CD8-positive, alpha-beta memory T cell (primary cell): ENCODE data around the gene AGBL2. TPM values are rescaled to one million over a fixed set of nuclear protein-coding genes. Genes with fewer than 3 reads are reported as not detected.
"Not testable (repeated sequence)": the region's sequence is repeated elsewhere in the genome, so short reads cannot be mapped to it uniquely, and the experiment has no call there.

Experiments used
- CTCF ChIA-PET: fragments of 350-600 bp; sonication (Branson Sonifier 250); formaldehyde crosslinking; loops from one replicate; lab custom pipeline; 2021; ENCODE audit warnings: antibody characterized with exemption; lab: Charles Lee
- POLR2A ChIA-PET: fragments of 350-600 bp; sonication (Branson Sonifier 250); formaldehyde crosslinking; loops from one replicate; lab custom pipeline; 2021; ENCODE audit warnings: antibody characterized with exemption; lab: Charles Lee
- DNase-seq, 5 donors: peaks; one replicate each; pipeline versions ENCODE4 v3.0.0 to v3.0.0-alpha.2; 2020 to 2022; ENCODE audit warnings: mixed read lengths in 1 of 5
- H3K27ac ChIP-seq: one replicate; pipeline ENCODE4 v1.7.0; 2013; ENCODE audit warnings: low read depth, mild to moderate bottlenecking, low read length, moderate library complexity
- H3K27me3 ChIP-seq: 2 replicates; pipeline ENCODE4 v1.7.0; 2013; ENCODE audit warnings: low read length, mild to moderate bottlenecking; ENCODE audit not compliant: insufficient read depth, poor library complexity, severe bottlenecking
- H3K36me3 ChIP-seq: 2 replicates; pipeline ENCODE4 v1.7.0; 2013; ENCODE audit warnings: mild to moderate bottlenecking, low read length, moderate library complexity; ENCODE audit not compliant: insufficient read depth
- H3K4me1 ChIP-seq: 2 replicates; pipeline ENCODE4 v1.7.0; 2013; ENCODE audit warnings: mild to moderate bottlenecking, low read length, moderate library complexity; ENCODE audit not compliant: insufficient read depth
- H3K4me3 ChIP-seq: 2 replicates; pipeline ENCODE4 v1.7.0; 2013; ENCODE audit warnings: mild to moderate bottlenecking, low read length
- H3K9me3 ChIP-seq: 2 replicates; pipeline ENCODE4 v1.7.0; 2013; ENCODE audit warnings: mild to moderate bottlenecking, low read length
- H3K27ac Mint-ChIP-seq, 8 donors: one replicate each; pipeline ENCODE4 v1.8.0; 2020 to 2021; ENCODE audit warnings: mixed read lengths in 8 of 8, mild to moderate bottlenecking in 6 of 8, inconsistent platforms in 3 of 8, moderate library complexity in 3 of 8
- H3K27me3 Mint-ChIP-seq, 2 donors: one replicate each; pipeline ENCODE4 v1.8.0; 2020 to 2021; ENCODE audit warnings: mixed read lengths in 2 of 2, mild to moderate bottlenecking in 1 of 2, moderate library complexity in 1 of 2
- H3K36me3 Mint-ChIP-seq, 3 donors: one replicate each; pipeline ENCODE4 v1.8.0; 2020 to 2021; ENCODE audit warnings: mixed read lengths in 3 of 3, inconsistent platforms in 1 of 3, mild to moderate bottlenecking in 1 of 3
- H3K4me1 Mint-ChIP-seq, 3 donors: one replicate each; pipeline ENCODE4 v1.8.0; 2020 to 2021; ENCODE audit warnings: mixed read lengths in 3 of 3, inconsistent platforms in 1 of 3, mild to moderate bottlenecking in 1 of 3
- H3K4me3 Mint-ChIP-seq, 7 donors: one replicate each; pipeline ENCODE4 v1.8.0; 2020 to 2021; ENCODE audit warnings: mixed read lengths in 7 of 7, mild to moderate bottlenecking in 6 of 7, moderate library complexity in 4 of 7, inconsistent platforms in 2 of 7
- H3K9me3 Mint-ChIP-seq, 5 donors: one replicate each; pipeline ENCODE4 v1.8.0; 2020 to 2022; ENCODE audit warnings: mixed read lengths in 5 of 5, mild to moderate bottlenecking in 3 of 5, moderate library complexity in 2 of 5, inconsistent platforms in 1 of 5
- polyA plus RNA-seq: library from polyadenylated mRNA; unstranded; fragments of 300-500 nt; fragmentation: Illumina TruSeq; gene quantifications from one replicate; pipeline ENCODE4 v1.2.3, GENCODE V29; 2021
- total RNA-seq, 2 experiments: library from RNA; stranded (reverse); gene quantifications; one replicate each; pipeline ENCODE4 v1.2.3, GENCODE V29; 2021

Gene AGBL2
- total and polyA plus RNA-seq, 3 experiments from 2014 or later = 1.0 to 2.9 (median 2.6) TPM

GRCh38 chr11:47645500-47645899 lies 69.7 kb downstream of the AGBL2 start:
- H3K4me3 Mint-ChIP-seq = peak overlapping the region in 2 of 7 donors; percentile 3 to 65
- ChIA-PET CTCF (no interaction called here), POLR2A (no interaction called here)
- peak overlapping the region in 2 of 8 donors; percentile 67 to 78 for H3K27ac Mint-ChIP-seq
- peaks cover 18 to 24% (median 24%) of the 10 kb centered on the region in 3 donors for H3K4me1 Mint-ChIP-seq
- H3K27ac ChIP-seq = no peak overlapping the region
- no peaks in the 10 kb centered on the region for H3K36me3 ChIP-seq
- no peak for DNase-seq
- no peaks in the 10 kb centered on the region for H3K9me3 ChIP-seq
- H3K27me3 Mint-ChIP-seq = no peaks in the 10 kb centered on the region
- H3K4me3 ChIP-seq = no peak overlapping the region
- no peaks in the 10 kb centered on the region for H3K27me3 ChIP-seq
- peaks cover 0 to 7% (median 0%) of the 10 kb centered on the region in 3 donors for H3K36me3 Mint-ChIP-seq
- peaks cover 14% of the 10 kb centered on the region for H3K4me1 ChIP-seq
- H3K9me3 Mint-ChIP-seq = no peaks in the 10 kb centered on the region

DNA sequence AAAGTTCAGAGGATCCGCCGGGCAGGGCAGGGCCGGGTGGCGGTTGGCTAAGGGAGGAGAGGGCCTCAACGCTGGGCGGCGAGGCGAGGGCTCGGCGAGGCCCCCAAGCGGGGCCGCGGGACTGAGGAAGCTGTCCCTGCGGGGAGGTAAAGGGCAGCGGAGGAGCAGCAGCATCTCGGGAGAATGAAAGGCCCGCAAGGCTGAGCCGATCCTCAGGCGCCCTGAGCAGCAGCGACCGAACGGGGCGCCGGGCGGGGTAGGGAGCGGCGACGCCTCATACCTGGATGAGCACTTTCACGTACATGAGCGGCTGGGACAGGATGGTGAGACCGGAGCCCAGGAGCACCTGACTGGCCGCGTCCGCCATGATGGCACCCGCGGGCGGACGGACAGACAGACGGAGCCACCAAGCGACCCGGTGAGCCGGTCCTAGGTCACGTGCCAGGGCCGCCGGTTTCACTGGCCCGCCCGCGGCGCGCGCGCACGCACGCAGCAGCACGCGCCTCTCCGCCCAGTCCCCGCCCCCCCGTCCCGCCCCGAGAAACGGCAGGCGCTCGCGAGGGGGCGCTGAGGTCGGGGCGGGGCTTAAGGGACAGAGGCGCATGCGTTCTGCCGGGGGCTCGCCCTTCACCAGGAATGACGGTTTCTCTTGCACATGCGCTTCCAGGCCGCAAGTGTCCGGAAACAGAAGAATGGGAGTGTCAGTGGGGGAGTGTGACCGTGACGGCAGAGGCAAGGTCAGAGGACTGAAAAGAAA lies 72.9 kb downstream of the AGBL2 start, which contains the start of gene MTCH2:
TSS of gene MTCH2 (minus strand) at position 461 of the 757 bp plus-strand sequence. CDS start at position 367, 94 bp downstream.
- H3K27ac Mint-ChIP-seq = peak within 1 kb of the TSS; percentile 76 to 99 (median 95)
- H3K4me3 ChIP-seq = peak within 1 kb of the TSS; percentile 83
- ChIA-PET POLR2A (interaction anchor here (1.0 kb wide), 1 partner anchor 91 kb away, joined by 4 read pairs; no protein-coding TSS in a partner anchor), CTCF (interaction anchor here (0.8 kb wide), 1 partner anchor 10 kb away, joined by 3 read pairs; no protein-coding TSS in a partner anchor)
- H3K36me3 ChIP-seq = peaks cover 3% of the 10 kb centered on the region
- peak within 1 kb of the TSS; percentile 87 to 98 (median 94) for H3K4me3 Mint-ChIP-seq
- H3K4me1 ChIP-seq = peaks cover 14% of the 10 kb centered on the region
- H3K36me3 Mint-ChIP-seq = peaks cover 4 to 26% (median 9%) of the 10 kb centered on the region in 3 donors
- peak; percentile 94 to 97 (median 96) for DNase-seq
- H3K27me3 Mint-ChIP-seq = no peaks in the 10 kb centered on the region
- no peaks in the 10 kb centered on the region for H3K9me3 Mint-ChIP-seq
- H3K27ac ChIP-seq = peak within 1 kb of the TSS; percentile 91
- H3K9me3 ChIP-seq = no peaks in the 10 kb centered on the region
- no peaks in the 10 kb centered on the region for H3K27me3 ChIP-seq
- peaks cover 18 to 34% (median 32%) of the 10 kb centered on the region in 3 donors for H3K4me1 Mint-ChIP-seq

DNA sequence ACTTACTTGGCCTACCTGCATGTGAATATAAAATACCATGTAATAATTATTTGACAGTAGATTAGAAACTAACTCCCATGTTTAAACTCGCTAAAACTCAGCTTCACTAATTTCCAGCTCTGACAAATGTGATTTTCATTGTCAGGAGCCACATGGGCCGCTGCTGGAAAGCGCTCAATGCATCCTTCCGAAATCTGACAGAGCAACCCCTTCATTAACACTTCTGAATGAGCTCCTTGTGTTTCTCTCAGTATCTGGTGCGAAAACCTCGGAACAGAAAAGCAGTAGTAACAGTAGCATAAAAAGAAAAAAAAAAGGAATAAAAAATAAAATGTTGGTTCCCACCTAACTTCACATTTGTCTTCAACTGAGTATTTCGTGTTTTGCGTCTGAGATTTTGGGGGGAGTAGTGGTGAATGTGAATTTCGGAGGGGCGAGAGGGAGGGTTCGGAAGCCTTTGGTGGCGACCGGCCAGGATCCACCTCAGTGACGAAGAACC lies 73.5 kb downstream of the AGBL2 start:
- Histone ChIP-seq H3K27ac (peak overlapping the region; percentile 91), H3K9me3 (no peaks in the 10 kb centered on the region), H3K4me3 (peak overlapping the region; percentile 83), H3K36me3 (peaks cover 3% of the 10 kb centered on the region), H3K27me3 (no peaks in the 10 kb centered on the region), H3K4me1 (peaks cover 14% of the 10 kb centered on the region)
- no peak for DNase-seq
- peaks cover 4 to 30% (median 11%) of the 10 kb centered on the region in 3 donors for H3K36me3 Mint-ChIP-seq
- peak overlapping the region; percentile 87 to 98 (median 91) for H3K4me3 Mint-ChIP-seq
- H3K27me3 Mint-ChIP-seq = no peaks in the 10 kb centered on the region
- H3K9me3 Mint-ChIP-seq = no peaks in the 10 kb centered on the region
- CTCF ChIA-PET = no interaction called here
- POLR2A ChIA-PET = interaction anchor here (1.0 kb wide), 1 partner anchor 90 kb away, joined by 4 read pairs; no protein-coding TSS in a partner anchor
- peaks cover 18 to 34% (median 32%) of the 10 kb centered on the region in 3 donors for H3K4me1 Mint-ChIP-seq
- peak overlapping the region; percentile 76 to 99 (median 95) for H3K27ac Mint-ChIP-seq

DNA sequence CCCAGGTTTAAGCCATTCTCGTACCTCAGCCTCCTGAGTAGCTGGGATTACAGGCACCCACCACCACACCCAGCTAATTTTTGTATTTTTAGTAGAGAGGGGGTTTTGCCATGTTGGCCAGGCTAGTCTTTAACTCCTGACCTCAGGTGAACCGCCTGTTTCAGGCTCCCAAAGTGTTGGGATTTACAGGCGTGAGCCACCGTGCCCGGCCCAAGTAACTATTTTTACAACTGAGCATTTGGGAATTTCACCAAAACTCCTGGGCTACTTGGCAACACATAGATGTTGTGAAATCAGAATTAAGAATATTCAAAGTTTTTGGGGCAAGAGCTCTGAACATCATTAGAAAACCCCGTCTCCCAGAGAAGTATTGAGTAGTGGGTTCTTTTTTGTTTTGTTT lies 74.7 kb downstream of the AGBL2 start:
- H3K9me3 ChIP-seq, CTCF ChIA-PET: not testable (repeated sequence)

DNA sequence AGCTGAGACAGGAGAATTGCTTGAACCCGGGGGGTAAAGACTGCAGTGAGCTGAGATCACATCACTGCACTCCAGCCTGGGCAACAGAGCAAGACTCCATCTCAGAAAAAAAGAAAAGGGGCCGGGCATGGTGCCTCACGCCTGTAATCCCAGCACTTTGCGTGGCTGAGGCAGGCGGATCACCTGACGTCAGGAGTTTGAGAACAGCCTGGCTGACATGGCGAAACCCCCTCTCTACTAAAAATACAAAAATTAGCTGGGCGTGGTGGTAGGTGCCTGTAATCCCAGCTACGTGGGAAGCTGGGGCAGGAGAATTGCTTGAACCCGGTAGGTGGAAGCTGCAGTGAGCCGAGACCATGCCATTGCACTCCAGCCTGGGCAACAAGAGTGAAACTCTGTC lies 78.8 kb downstream of the AGBL2 start:
- Mint-ChIP-seq H3K4me1 (peaks cover 4 to 18% (median 16%) of the 10 kb centered on the region in 3 donors), H3K36me3 (peaks cover 14 to 56% (median 19%) of the 10 kb centered on the region in 3 donors)
- DNase-seq, H3K4me3 ChIP-seq, H3K27ac ChIP-seq, H3K4me3 Mint-ChIP-seq, H3K9me3 ChIP-seq, H3K4me1 ChIP-seq, H3K9me3 Mint-ChIP-seq, POLR2A ChIA-PET, H3K27me3 ChIP-seq, H3K27me3 Mint-ChIP-seq, H3K27ac Mint-ChIP-seq: not testable (repeated sequence)
- CTCF ChIA-PET = interaction anchor here (0.9 kb wide), 1 partner anchor 11 kb away, joined by 3 read pairs; no protein-coding TSS in a partner anchor
- peaks cover 12% of the 10 kb centered on the region for H3K36me3 ChIP-seq

More for the DNA sequence above, 74.7 kb downstream of the AGBL2 start:
- not testable (repeated sequence) for H3K4me3 ChIP-seq, H3K9me3 Mint-ChIP-seq, H3K27ac ChIP-seq, H3K27me3 Mint-ChIP-seq, H3K36me3 ChIP-seq, H3K27me3 ChIP-seq, DNase-seq
- peaks cover 18 to 34% (median 32%) of the 10 kb centered on the region in 3 donors for H3K4me1 Mint-ChIP-seq
- POLR2A ChIA-PET = interaction anchor here (0.6 kb wide), 1 partner anchor 216 kb away, joined by 4 read pairs; no protein-coding TSS in a partner anchor
- H3K4me1 ChIP-seq = peaks cover 14% of the 10 kb centered on the region
- H3K27ac Mint-ChIP-seq = peak overlapping the region in 5 of 8 donors; percentile 17 to 76 (median 70)
- H3K4me3 Mint-ChIP-seq = peak overlapping the region in 6 of 7 donors; percentile 5 to 91 (median 48)
- H3K36me3 Mint-ChIP-seq = peaks cover 4 to 36% (median 11%) of the 10 kb centered on the region in 3 donors

DNA sequence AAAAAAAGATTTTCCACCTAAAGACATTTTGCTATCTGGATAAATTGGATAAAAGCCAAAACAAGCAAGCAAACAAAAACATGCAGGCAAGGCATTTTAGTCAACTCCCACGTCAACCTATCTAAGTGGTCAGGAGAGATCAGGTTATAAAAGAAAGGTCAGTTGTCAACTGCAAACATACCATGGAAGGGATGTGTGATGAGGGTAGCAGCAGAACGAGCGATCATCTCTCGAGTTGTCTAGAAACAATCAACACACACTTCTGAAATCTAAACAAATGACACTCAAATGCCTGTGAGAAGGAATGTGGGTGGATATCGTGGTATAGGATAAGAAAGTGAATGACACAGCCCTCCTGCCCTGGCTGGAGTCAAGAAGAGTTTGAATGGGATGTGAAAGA lies 83.7 kb downstream of the AGBL2 start:
- no peak overlapping the region for H3K27ac Mint-ChIP-seq
- H3K36me3 Mint-ChIP-seq = peaks cover 10 to 76% (median 27%) of the 10 kb centered on the region in 3 donors
- H3K27me3 ChIP-seq = no peaks in the 10 kb centered on the region
- no peak for DNase-seq
- no peaks in the 10 kb centered on the region for H3K27me3 Mint-ChIP-seq
- H3K4me3 ChIP-seq = no peak overlapping the region
- H3K4me1 ChIP-seq = no peaks in the 10 kb centered on the region
- ChIA-PET POLR2A (interaction anchor here (0.6 kb wide), 1 partner anchor 26 kb away, joined by 6 read pairs; no protein-coding TSS in a partner anchor), CTCF (no interaction called here)
- H3K4me1 Mint-ChIP-seq = no peaks in the 10 kb centered on the region
- peaks cover 34% of the 10 kb centered on the region for H3K36me3 ChIP-seq
- no peak overlapping the region for H3K4me3 Mint-ChIP-seq
- H3K9me3 ChIP-seq = no peaks in the 10 kb centered on the region
- no peaks in the 10 kb centered on the region for H3K9me3 Mint-ChIP-seq
- no peak overlapping the region for H3K27ac ChIP-seq

GRCh38 chr11:47628026-47628425 lies 87.1 kb downstream of the AGBL2 start:
- Histone ChIP-seq H3K27ac (no peak overlapping the region), H3K9me3 (no peaks in the 10 kb centered on the region), H3K36me3 (peaks cover 24% of the 10 kb centered on the region), H3K4me1 (no peaks in the 10 kb centered on the region), H3K4me3 (no peak overlapping the region), H3K27me3 (no peaks in the 10 kb centered on the region)
- Mint-ChIP-seq H3K4me3 (no peak overlapping the region), H3K27ac (no peak overlapping the region), H3K4me1 (no peaks in the 10 kb centered on the region), H3K36me3 (peaks cover 10 to 81% (median 25%) of the 10 kb centered on the region in 3 donors), H3K27me3 (no peaks in the 10 kb centered on the region), H3K9me3 (no peaks in the 10 kb centered on the region)
- DNase-seq = no peak
- ChIA-PET POLR2A (no interaction called here), CTCF (no interaction called here)

- H3K4me1 Mint-ChIP-seq = no peaks in the 10 kb centered on the region
- peak overlapping the region in 1 of 8 donors; percentile 38 for H3K27ac Mint-ChIP-seq
- no peak overlapping the region for H3K4me3 ChIP-seq
- peaks cover 4 to 87% (median 23%) of the 10 kb centered on the region in 3 donors for H3K36me3 Mint-ChIP-seq
- no peaks in the 10 kb centered on the region for H3K27me3 ChIP-seq
- no peak for DNase-seq
- POLR2A ChIA-PET = no interaction called here
- H3K27me3 Mint-ChIP-seq = no peaks in the 10 kb centered on the region
- no peaks in the 10 kb centered on the region for H3K9me3 Mint-ChIP-seq
- no peak overlapping the region for H3K27ac ChIP-seq
- H3K36me3 ChIP-seq = peaks cover 39% of the 10 kb centered on the region
- no peaks in the 10 kb centered on the region for H3K9me3 ChIP-seq
- no peaks in the 10 kb centered on the region for H3K4me1 ChIP-seq
- H3K4me3 Mint-ChIP-seq = no peak overlapping the region
- CTCF ChIA-PET = no interaction called here
These were observed 88.9 kb downstream of the AGBL2 start for GRCh38 chr11:47626234-47626633.
